Endodermal cell (in vitro differentiated cells): ENCODE results near the gene PAX5. TPM values are rescaled to one million over a fixed set of nuclear protein-coding genes. Genes with fewer than 3 reads are reported as not detected.

Experiments used
- DNase-seq: peaks from one replicate; pipeline ENCODE4 v3.0.0-alpha.2; 2017
- H3K27ac ChIP-seq: 2 replicates; pipeline ENCODE4 v1.5.1; 2013; ENCODE audit warnings: mild to moderate bottlenecking, low read depth, low read length, moderate library complexity
- H3K27me3 ChIP-seq: 2 replicates; pipeline ENCODE4 v1.6.1; 2013; ENCODE audit warnings: mild to moderate bottlenecking, low read length, moderate library complexity; ENCODE audit not compliant: insufficient read depth, control insufficient read depth, poor library complexity, severe bottlenecking
- H3K36me3 ChIP-seq: 2 replicates; pipeline ENCODE4 v1.7.0; 2013; ENCODE audit warnings: mild to moderate bottlenecking, low read length, moderate library complexity; ENCODE audit not compliant: control insufficient read depth, insufficient read depth
- H3K4me1 ChIP-seq: one replicate; pipeline ENCODE4 v1.7.0; 2013; ENCODE audit warnings: low read length; ENCODE audit not compliant: control insufficient read depth, insufficient read depth
- H3K4me3 ChIP-seq: 2 replicates; pipeline ENCODE4 v1.5.1; 2013; ENCODE audit warnings: mild to moderate bottlenecking, low read length, moderate library complexity
- H3K9ac ChIP-seq: 2 replicates; pipeline ENCODE4 v1.6.1; 2013; ENCODE audit warnings: mild to moderate bottlenecking, low read length, moderate library complexity; ENCODE audit not compliant: poor library complexity, severe bottlenecking; ENCODE audit errors: extremely low read depth
- H3K9me3 ChIP-seq: 2 replicates; pipeline ENCODE4 v1.6.1; 2013; ENCODE audit warnings: mild to moderate bottlenecking, low read length, moderate library complexity; ENCODE audit not compliant: control insufficient read depth
- H3K27ac Mint-ChIP-seq: 2 replicates; pipeline ENCODE4 v1.8.0; 2020; ENCODE audit warnings: mixed read lengths
- H3K27me3 Mint-ChIP-seq: 2 replicates; pipeline ENCODE4 v1.8.0; 2021; ENCODE audit warnings: mild to moderate bottlenecking, mixed read lengths; ENCODE audit not compliant: insufficient read depth
- H3K36me3 Mint-ChIP-seq: 2 replicates; pipeline ENCODE4 v1.8.0; 2020; ENCODE audit warnings: low read depth, mixed read lengths
- H3K4me1 Mint-ChIP-seq: 2 replicates; pipeline ENCODE4 v1.8.0; 2020; ENCODE audit warnings: mixed read lengths
- H3K4me3 Mint-ChIP-seq: 2 replicates; pipeline ENCODE4 v1.8.0; 2020; ENCODE audit warnings: mild to moderate bottlenecking, moderate library complexity, mixed read lengths
- H3K9me3 Mint-ChIP-seq: 2 replicates; pipeline ENCODE4 v1.8.0; 2020; ENCODE audit warnings: mild to moderate bottlenecking, mixed read lengths
- WGBS, 2 experiments: methylation state at CpG; one replicate each; pipeline versions ENCODE4 v1.1.5 to v1.1.7; 2013; ENCODE audit warnings: missing lambda C conversion rate in 2 of 2, mixed read lengths in 1 of 2; ENCODE audit not compliant: insufficient coverage in 1 of 2, insufficient read length in 1 of 2; 5-methylcytosine and 5-hydroxymethylcytosine counted together
- total RNA-seq, 2 donors: library from RNA; stranded (reverse); fragmentation: NEBNext Ultra II Directional in 1 of 2; extraction: Animal tissue kit (Norgen Biotek cat#: 25700) in 1 of 2; gene quantifications; 2 replicates in 1 of 2; 3 replicates in 1 of 2; pipeline ENCODE4 v1.2.1, GENCODE V29; 2021
- TF ChIP-seq, protein P1 (sequence below): fragments of 200-600 bp; sonication (generic); conservative IDR thresholded peaks from 2 replicates; pipeline ENCODE4 v1.5.0; 2021; ENCODE audit warnings: antibody characterized with exemption, mild to moderate bottlenecking

Gene PAX5
- total RNA-seq, 2 donors from 2014 or later, result 0.15 TPM; not detected in 1

DNA sequence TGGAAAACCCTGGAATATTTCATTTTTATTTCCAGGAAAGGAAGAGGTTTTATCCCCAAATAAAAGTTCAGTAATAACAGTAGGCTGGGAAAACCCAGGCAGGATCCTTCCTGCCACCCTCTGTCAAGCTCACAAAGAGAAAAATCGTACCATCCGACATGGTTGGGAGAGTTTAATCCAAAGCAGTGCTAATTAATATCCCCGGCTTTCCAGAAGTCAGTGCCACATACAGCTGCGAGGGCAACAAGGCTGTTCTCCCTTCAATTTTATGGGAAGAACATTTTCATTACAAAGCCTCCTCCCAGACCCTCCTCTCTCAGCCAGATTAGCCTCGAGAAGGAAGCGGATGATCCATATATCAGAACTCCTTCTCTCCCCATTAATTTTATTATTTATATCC, 95.5 kb downstream of the PAX5 start:
- Histone ChIP-seq H3K9ac (no peak overlapping the region), H3K9me3 (no peaks in the 10 kb centered on the region), H3K4me3 (no peak overlapping the region), H3K27ac (no peak overlapping the region), H3K36me3 (no peaks in the 10 kb centered on the region), H3K27me3 (no peaks in the 10 kb centered on the region), H3K4me1 (no peaks in the 10 kb centered on the region)
- Mint-ChIP-seq H3K9me3 (no peaks in the 10 kb centered on the region), H3K27me3 (peaks cover 6% of the 10 kb centered on the region), H3K4me3 (no peak overlapping the region), H3K4me1 (peaks cover 12% of the 10 kb centered on the region), H3K27ac (no peak overlapping the region), H3K36me3 (no peaks in the 10 kb centered on the region)
- TF ChIP-seq, protein P1, sequence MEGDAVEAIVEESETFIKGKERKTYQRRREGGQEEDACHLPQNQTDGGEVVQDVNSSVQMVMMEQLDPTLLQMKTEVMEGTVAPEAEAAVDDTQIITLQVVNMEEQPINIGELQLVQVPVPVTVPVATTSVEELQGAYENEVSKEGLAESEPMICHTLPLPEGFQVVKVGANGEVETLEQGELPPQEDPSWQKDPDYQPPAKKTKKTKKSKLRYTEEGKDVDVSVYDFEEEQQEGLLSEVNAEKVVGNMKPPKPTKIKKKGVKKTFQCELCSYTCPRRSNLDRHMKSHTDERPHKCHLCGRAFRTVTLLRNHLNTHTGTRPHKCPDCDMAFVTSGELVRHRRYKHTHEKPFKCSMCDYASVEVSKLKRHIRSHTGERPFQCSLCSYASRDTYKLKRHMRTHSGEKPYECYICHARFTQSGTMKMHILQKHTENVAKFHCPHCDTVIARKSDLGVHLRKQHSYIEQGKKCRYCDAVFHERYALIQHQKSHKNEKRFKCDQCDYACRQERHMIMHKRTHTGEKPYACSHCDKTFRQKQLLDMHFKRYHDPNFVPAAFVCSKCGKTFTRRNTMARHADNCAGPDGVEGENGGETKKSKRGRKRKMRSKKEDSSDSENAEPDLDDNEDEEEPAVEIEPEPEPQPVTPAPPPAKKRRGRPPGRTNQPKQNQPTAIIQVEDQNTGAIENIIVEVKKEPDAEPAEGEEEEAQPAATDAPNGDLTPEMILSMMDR, result no peak
- WGBS, 2 experiments, result 81 to 86% methylated on average over 6 of the region's 6 CpGs
- DNase-seq, result no peak

DNA sequence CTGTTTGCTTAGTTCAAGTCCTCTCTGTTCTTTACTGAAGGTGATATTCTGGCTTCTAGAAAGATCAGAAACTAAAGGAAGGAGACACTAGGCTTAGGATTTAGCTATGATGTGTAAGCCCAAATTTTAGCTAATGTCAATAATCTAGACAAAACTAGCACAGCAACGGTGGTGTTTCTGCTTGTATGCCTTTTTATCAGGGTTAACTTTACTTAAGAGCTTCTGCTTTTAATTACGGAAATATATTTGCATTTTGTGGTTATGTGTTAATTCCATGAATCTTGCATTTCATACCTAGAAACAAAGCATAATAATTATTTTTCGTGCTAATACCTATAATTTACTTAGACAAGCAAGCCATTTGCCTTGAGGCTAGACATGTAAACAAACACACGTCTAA, 96.1 kb downstream of the PAX5 start:
- H3K27me3 ChIP-seq, result no peaks in the 10 kb centered on the region
- peaks cover 12% of the 10 kb centered on the region for H3K4me1 Mint-ChIP-seq
- no peaks in the 10 kb centered on the region for H3K36me3 ChIP-seq
- TF ChIP-seq, protein P1, result no peak
- H3K4me1 ChIP-seq, result no peaks in the 10 kb centered on the region
- peaks cover 9% of the 10 kb centered on the region for H3K27me3 Mint-ChIP-seq
- no peak for DNase-seq
- H3K36me3 Mint-ChIP-seq, result no peaks in the 10 kb centered on the region
- H3K27ac ChIP-seq, result no peak overlapping the region
- WGBS, 2 experiments, result 81 to 100% methylated on average over 1 to 4 of the region's 4 CpGs
- no peaks in the 10 kb centered on the region for H3K9me3 ChIP-seq
- no peak overlapping the region for H3K4me3 Mint-ChIP-seq
- no peak overlapping the region for H3K27ac Mint-ChIP-seq
- H3K9ac ChIP-seq, result no peak overlapping the region
- H3K4me3 ChIP-seq, result no peak overlapping the region
- H3K9me3 Mint-ChIP-seq, result no peaks in the 10 kb centered on the region

DNA sequence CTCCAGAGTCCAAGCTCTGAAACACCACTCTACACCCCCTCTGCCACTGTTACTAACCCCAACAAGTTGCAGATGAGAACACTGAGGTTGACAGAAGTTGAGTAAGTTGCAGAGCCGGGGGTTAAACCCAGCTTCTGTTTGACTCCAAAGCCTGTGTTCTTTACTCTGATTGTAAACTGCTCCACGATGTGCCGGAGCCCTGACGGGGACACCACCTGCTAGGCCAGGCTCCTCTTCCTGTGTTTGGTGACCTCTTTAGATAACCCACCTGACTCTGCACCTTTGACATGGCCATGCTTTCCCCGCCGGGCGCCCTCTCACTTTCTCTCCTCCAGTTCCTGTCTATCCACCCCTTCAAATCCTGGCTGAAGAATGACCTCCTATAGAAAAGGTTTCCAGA, 96.7 kb downstream of the PAX5 start:
- 73 to 83% methylated on average over 7 of the region's 7 CpGs for WGBS, 2 experiments
- DNase-seq, result peak; percentile 49
- TF ChIP-seq, protein P1, result no peak
- H3K27ac Mint-ChIP-seq, result no peak overlapping the region
- no peak overlapping the region for H3K9ac ChIP-seq
- H3K36me3 ChIP-seq, result no peaks in the 10 kb centered on the region
- H3K4me1 ChIP-seq, result no peaks in the 10 kb centered on the region
- peaks cover 9% of the 10 kb centered on the region for H3K27me3 Mint-ChIP-seq
- H3K9me3 ChIP-seq, result no peaks in the 10 kb centered on the region
- no peaks in the 10 kb centered on the region for H3K9me3 Mint-ChIP-seq
- H3K4me3 ChIP-seq, result no peak overlapping the region
- no peak overlapping the region for H3K27ac ChIP-seq
- no peak overlapping the region for H3K4me3 Mint-ChIP-seq
- H3K36me3 Mint-ChIP-seq, result no peaks in the 10 kb centered on the region
- peaks cover 12% of the 10 kb centered on the region for H3K4me1 Mint-ChIP-seq
- H3K27me3 ChIP-seq, result no peaks in the 10 kb centered on the region
